IMR-90 (cell line): ENCODE results near the gene CDA. TPM values are rescaled to one million over a fixed set of nuclear protein-coding genes. Genes with fewer than 3 reads are reported as not detected.

Experiments
- ATAC-seq: fragments of 200-7000 bp; cut with Tn5 transposase; 2 replicates; pipeline ENCODE4 v1.9.1; 2020; ENCODE audit warnings: low read depth, mild to moderate bottlenecking, moderate library complexity
- BruUV-seq: library from RNA; stranded (reverse); fragments of 400-500 nt; replicated peaks from 2 replicates; lab custom pipeline; 2021; lab: Mats Ljungman, UMichigan
- CTCF ChIA-PET: fragments of 300-600 bp; formaldehyde crosslinking; extraction: SDS; loops from one replicate; lab custom pipeline; 2021; ENCODE audit warnings: antibody characterized with exemption; lab: Yijun Ruan, JAX
- POLR2A ChIA-PET: fragments of 300-600 bp; sonication (Branson Sonifier 250); formaldehyde crosslinking; loops from one replicate; lab custom pipeline; 2022; ENCODE audit warnings: antibody characterized with exemption; ENCODE audit not compliant: unreplicated experiment; lab: Charles Lee
- DNase-seq: peaks from one replicate; pipeline ENCODE4 v3.0.0; 2013
- H2AFZ ChIP-seq: replicated peaks from 2 replicates; pipeline ENCODE3; 2013; ENCODE audit warnings: low read length, mild to moderate bottlenecking; ENCODE audit not compliant: poor library complexity
- H2AK5ac ChIP-seq: 2 replicates; pipeline ENCODE4 v1.6.1; 2013; ENCODE audit warnings: low read depth, low read length, inconsistent platforms
- H2AK9ac ChIP-seq: replicated peaks from 2 replicates; pipeline ENCODE3; 2013; ENCODE audit warnings: mild to moderate bottlenecking, low read depth, low read length, moderate library complexity; ENCODE audit not compliant: poor library complexity
- H2BK120ac ChIP-seq: 2 replicates; pipeline ENCODE4 v1.6.1; 2013; ENCODE audit warnings: low read depth, low read length, inconsistent platforms
- H2BK15ac ChIP-seq: 3 replicates; pipeline ENCODE4 v1.6.1; 2013; ENCODE audit warnings: low read depth, low read length, inconsistent platforms
- H2BK20ac ChIP-seq: 2 replicates; pipeline ENCODE4 v1.6.1; 2013; ENCODE audit warnings: low read depth, mild to moderate bottlenecking, inconsistent platforms, low read length, moderate library complexity
- H2BK5ac ChIP-seq: 2 replicates; pipeline ENCODE4 v1.6.1; 2013; ENCODE audit warnings: mild to moderate bottlenecking, low read depth, low read length, inconsistent platforms; ENCODE audit not compliant: poor library complexity, severe bottlenecking
- H3K14ac ChIP-seq: replicated peaks from 2 replicates; pipeline ENCODE4 v1.6.1; 2013; ENCODE audit warnings: low read depth, low read length, inconsistent platforms
- H3K18ac ChIP-seq: 2 replicates; pipeline ENCODE4 v1.6.1; 2013; ENCODE audit warnings: low read depth, low read length, control low read depth
- H3K23ac ChIP-seq: 2 replicates; pipeline ENCODE4 v1.6.1; 2013; ENCODE audit warnings: low read depth, low read length, inconsistent platforms
- H3K27ac ChIP-seq: 2 replicates; pipeline ENCODE4 v1.5.1; 2013; ENCODE audit warnings: mild to moderate bottlenecking, control low read depth, low read length; ENCODE audit not compliant: insufficient read depth
- H3K27me3 ChIP-seq: 2 replicates; pipeline ENCODE4 v1.6.1; 2013; ENCODE audit warnings: low read length; ENCODE audit not compliant: control insufficient read depth, insufficient read depth
- H3K36me3 ChIP-seq: 2 replicates; pipeline ENCODE4 v1.6.1; 2013; ENCODE audit warnings: low read length, mixed read lengths; ENCODE audit not compliant: control insufficient read depth, insufficient read depth
- H3K4ac ChIP-seq: 2 replicates; pipeline ENCODE4 v1.6.1; 2013; ENCODE audit warnings: low read depth, low read length, inconsistent platforms
- H3K4me1 ChIP-seq: 2 replicates; pipeline ENCODE4 v1.6.1; 2013; ENCODE audit warnings: low read length, mixed read lengths; ENCODE audit not compliant: control insufficient read depth, insufficient read depth
- H3K4me2 ChIP-seq: 2 replicates; pipeline ENCODE4 v1.6.1; 2013; ENCODE audit warnings: low read depth, mild to moderate bottlenecking, control low read depth, low read length, moderate library complexity
- H3K4me3 ChIP-seq: 2 replicates; pipeline ENCODE4 v1.5.1; 2013; ENCODE audit warnings: low read depth, mild to moderate bottlenecking, control low read depth, low read length, moderate library complexity; ENCODE audit not compliant: insufficient read depth
- H3K56ac ChIP-seq: 2 replicates; pipeline ENCODE4 v1.6.1; 2013; ENCODE audit warnings: low read length, inconsistent platforms; ENCODE audit not compliant: insufficient read depth; ENCODE audit errors: extremely low read depth
- H3K79me1 ChIP-seq, 2 experiments: 2 replicates each; pipeline ENCODE4 v1.6.1; 2013; ENCODE audit warnings: low read length in 2 of 2, inconsistent platforms in 1 of 2, low read depth in 1 of 2
- H3K9ac ChIP-seq: 2 replicates; pipeline ENCODE4 v1.6.1; 2013; ENCODE audit warnings: low read depth, low read length, control low read depth
- H3K9me1 ChIP-seq: 2 replicates; pipeline ENCODE4 v1.6.1; 2013; ENCODE audit warnings: low read length, inconsistent platforms; ENCODE audit not compliant: insufficient read depth
- H3K9me3 ChIP-seq: 2 replicates; pipeline ENCODE4 v1.6.1; 2013; ENCODE audit warnings: low read length; ENCODE audit not compliant: control insufficient read depth, insufficient read depth
- H4K20me1 ChIP-seq: 2 replicates; pipeline ENCODE4 v1.6.1; 2013; ENCODE audit warnings: low read length, inconsistent platforms; ENCODE audit not compliant: insufficient read depth
- H4K5ac ChIP-seq: 2 replicates; pipeline ENCODE4 v1.6.1; 2013; ENCODE audit warnings: mild to moderate bottlenecking, low read depth, low read length, control low read depth
- H4K8ac ChIP-seq, 2 experiments: 2 replicates each; pipeline ENCODE4 v1.6.1; 2013; ENCODE audit warnings: low read depth in 2 of 2, low read length in 2 of 2, control low read depth in 1 of 2, inconsistent platforms in 1 of 2
- H4K91ac ChIP-seq: 2 replicates; pipeline ENCODE4 v1.6.1; 2013; ENCODE audit warnings: low read depth, low read length, inconsistent platforms; ENCODE audit not compliant: insufficient read depth
- BHLHE40 ChIP-seq: fragments of 150-350 bp; IDR thresholded peaks from 2 replicates; pipeline ENCODE4 v1.6.1; 2016; ENCODE audit warnings: mild to moderate bottlenecking, low read depth, low read length
- MXI1 ChIP-seq: IDR thresholded peaks from 2 replicates; pipeline ENCODE4 v1.6.1; 2012; ENCODE audit warnings: low read depth, mild to moderate bottlenecking, low read length, moderate library complexity, borderline replicate concordance
- NFE2L2 ChIP-seq: fragments of 150-350 bp; IDR thresholded peaks from 2 replicates; pipeline ENCODE4 v1.6.1; 2016; ENCODE audit warnings: low read depth, mild to moderate bottlenecking, low read length
- POLR2A ChIP-seq: IDR thresholded peaks from 2 replicates; pipeline ENCODE4 v1.6.1; 2012; ENCODE audit warnings: mild to moderate bottlenecking, low read depth, low read length
- RCOR1 ChIP-seq: IDR thresholded peaks from 2 replicates; pipeline ENCODE4 v1.6.1; 2012; ENCODE audit warnings: mild to moderate bottlenecking, low read length, improper control_type of control experiment; ENCODE audit not compliant: insufficient replicate concordance
- WGBS, 2 experiments: methylation state at CpG; one replicate each; pipeline versions ENCODE4 v1.1.5 to v1.1.7; 2013; ENCODE audit warnings: missing lambda C conversion rate in 2 of 2; ENCODE audit not compliant: insufficient read length in 1 of 2; ENCODE audit errors: extremely low coverage in 2 of 2; 5-methylcytosine and 5-hydroxymethylcytosine counted together
- dilution Hi-C: fragments of 300-500 bp; cut with HindIII; formaldehyde crosslinking; loops from one replicate; pipeline ENCODE4 v1.14.3; 2018; ENCODE audit warnings: low sequenced_read_pairs; ENCODE audit not compliant: unreplicated experiment
- in situ Hi-C: fragments of 300-500 bp; cut with MboI; formaldehyde crosslinking; loops from 3 replicates; pipeline ENCODE4 v1.14.3; 2019; ENCODE audit warnings: low sequenced_read_pairs, inconsistent platforms, mixed read lengths
- intact Hi-C: fragments of 100-400 bp; cut with micrococcal nuclease; formaldehyde crosslinking; loops from 2 replicates; pipeline ENCODE4 v1.10.0; 2022
- polyA plus RNA-seq, 3 experiments: library from polyadenylated mRNA; depleted of rRNA; stranded (reverse); fragments of >200 nt; gene quantifications; 2 replicates each; pipeline ENCODE4 v1.2.3, GENCODE V29; 2012; ENCODE audit warnings: low replicate concordance in 1 of 3
- total RNA-seq: library from RNA; depleted of rRNA; stranded (reverse); fragments of >200 nt; gene quantifications from 2 replicates; pipeline ENCODE4 v1.2.3, GENCODE V29; 2012

CDA gene
- total and polyA plus RNA-seq, 2 of the 4 experiments (the other 2 are of a cell fraction): 0.90 to 9.4 TPM

DNA sequence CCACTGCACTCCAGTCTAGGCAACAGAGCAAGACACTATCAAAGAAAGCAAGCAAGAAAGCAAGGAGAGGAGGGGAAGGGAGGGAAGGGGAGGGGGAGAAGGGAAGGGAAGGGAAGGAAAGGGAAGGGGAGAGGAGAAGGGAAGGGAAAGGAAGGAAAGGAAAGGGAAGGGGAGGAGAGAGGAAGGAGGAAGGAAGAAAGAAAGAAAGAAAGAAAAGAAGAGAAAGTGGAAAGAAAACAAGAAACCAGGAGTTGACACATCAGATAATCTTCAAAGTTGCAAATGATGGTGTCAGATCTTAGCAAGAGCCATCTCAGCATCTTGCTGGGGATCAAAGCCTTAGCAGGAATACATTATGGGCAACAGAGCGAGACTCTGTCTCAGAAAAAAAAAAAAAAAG lies 14.9 kb upstream of the CDA start:
- POLR2A ChIA-PET: interaction anchor here (0.6 kb wide), 1 partner anchor 43 kb away, joined by 3 read pairs; no protein-coding TSS in a partner anchor
- intact Hi-C loops (no loop called here), in situ Hi-C loops (loop anchor here (5.0 kb wide), 1 partner anchor 63 kb away; no protein-coding TSS in a partner anchor)

More for the DNA sequence above, 14.9 kb upstream of the CDA start:
- Histone ChIP-seq H2BK20ac (no peak overlapping the region), H3K9ac (no peak overlapping the region), H2AK9ac (no peak overlapping the region), H3K4me3 (no peak overlapping the region), H2AK5ac (no peak overlapping the region), H3K9me3 (peaks cover 9% of the 10 kb centered on the region), H4K5ac (no peak overlapping the region), H3K27ac (no peak overlapping the region), H2AFZ (no peak overlapping the region), H3K56ac (no peak overlapping the region), H2BK15ac (no peak overlapping the region), H3K36me3 (no peaks in the 10 kb centered on the region), H3K4me1 (no peaks in the 10 kb centered on the region; the same call in 1 of the 2 replicates), H3K23ac (no peak overlapping the region), H3K14ac (no peak overlapping the region), H3K9me1 (peaks cover 5% of the 10 kb centered on the region; the same call in 1 of the 2 replicates), H3K18ac (no peak overlapping the region), H4K20me1 (no peaks in the 10 kb centered on the region), H2BK120ac (no peak overlapping the region), H3K79me1 (no peaks in the 10 kb centered on the region), H3K27me3 (peaks cover 23% of the 10 kb centered on the region), H3K4me2 (no peak overlapping the region), H4K91ac (no peak overlapping the region), H4K8ac (no peak overlapping the region), H3K4ac (no peak overlapping the region), H2BK5ac (no peak overlapping the region)
- CTCF ChIA-PET: interaction anchor here (0.6 to 1.3 kb wide), 3 partner anchors 18 to 62 kb away, joined by 3 read pairs; no protein-coding TSS in a partner anchor
- dilution Hi-C loops: no loop called here
- DNase-seq (no peak), ATAC-seq (no peak)
- WGBS, 2 experiments: 20% methylated on average over 1 of the region's 1 CpG; no CpG with 5 or more reads in 1 of the 2 experiments
- TF ChIP-seq NFE2L2 (no peak), MXI1 (no peak), POLR2A (no peak), RCOR1 (no peak), BHLHE40 (no peak)
- no TSS peak for BruUV-seq
